NCI-H2081 treated with DMSO at 0.1 percent for 48 hours (cell line): ENCODE results near the gene ZNF385B.

Experiments
- DNase-seq: peaks from one replicate; lab custom pipeline; 2025; lab: John Stamatoyannopoulos, UW

Gene ZNF385B

DNA sequence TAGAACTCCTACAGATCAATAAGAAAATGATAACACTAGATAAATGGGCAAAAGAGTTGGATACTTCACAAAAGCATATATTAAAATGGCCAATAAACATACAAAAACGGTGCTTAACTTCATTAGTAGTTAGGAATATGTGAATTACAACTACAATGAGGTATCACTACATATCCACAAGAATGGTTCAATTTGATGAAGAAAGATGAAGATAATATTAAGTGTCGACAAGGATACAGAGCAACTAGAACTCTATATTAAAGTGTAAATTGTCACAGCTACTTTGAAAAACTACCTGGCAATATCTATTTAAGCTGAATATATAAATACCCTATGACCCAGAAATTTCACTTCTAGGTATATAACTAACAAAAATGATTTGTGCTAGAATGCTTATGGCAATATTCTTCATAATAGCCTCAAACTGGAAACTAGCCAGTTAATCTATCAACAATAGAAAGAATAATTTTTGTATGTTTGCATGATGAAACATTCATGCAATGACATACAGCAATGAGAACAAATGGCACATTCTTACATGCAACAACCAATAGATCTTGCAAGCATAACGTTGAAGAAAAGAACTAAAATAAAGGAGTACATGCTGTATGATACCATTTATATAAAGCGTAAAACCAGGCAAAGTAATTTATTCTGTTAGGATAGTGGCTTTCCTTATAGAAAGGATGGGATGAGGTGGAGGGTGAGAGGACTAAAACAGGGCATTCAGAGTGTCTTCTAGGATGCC, 306.6 kb downstream of the ZNF385B start:
- DNase-seq, result no peak

DNA sequence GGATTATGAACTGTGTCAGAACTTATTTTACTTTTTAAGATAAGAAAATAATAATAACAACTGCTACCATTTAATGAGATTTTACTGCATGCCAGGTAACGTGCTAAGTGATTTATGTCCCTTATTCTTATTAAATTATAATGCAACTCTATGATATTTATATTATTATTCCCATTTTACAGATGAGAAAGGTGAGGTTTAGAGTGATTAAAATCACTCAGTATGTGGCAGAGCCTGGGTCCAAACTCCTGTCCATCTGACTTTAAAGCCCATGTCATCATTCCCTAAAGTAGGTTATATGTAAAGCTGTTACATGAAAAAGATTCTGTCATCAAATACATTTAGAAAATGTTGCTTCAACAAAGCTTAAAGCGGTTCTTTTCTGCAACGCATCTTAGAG, 308.0 kb downstream of the ZNF385B start:
- DNase-seq, result no peak

DNA sequence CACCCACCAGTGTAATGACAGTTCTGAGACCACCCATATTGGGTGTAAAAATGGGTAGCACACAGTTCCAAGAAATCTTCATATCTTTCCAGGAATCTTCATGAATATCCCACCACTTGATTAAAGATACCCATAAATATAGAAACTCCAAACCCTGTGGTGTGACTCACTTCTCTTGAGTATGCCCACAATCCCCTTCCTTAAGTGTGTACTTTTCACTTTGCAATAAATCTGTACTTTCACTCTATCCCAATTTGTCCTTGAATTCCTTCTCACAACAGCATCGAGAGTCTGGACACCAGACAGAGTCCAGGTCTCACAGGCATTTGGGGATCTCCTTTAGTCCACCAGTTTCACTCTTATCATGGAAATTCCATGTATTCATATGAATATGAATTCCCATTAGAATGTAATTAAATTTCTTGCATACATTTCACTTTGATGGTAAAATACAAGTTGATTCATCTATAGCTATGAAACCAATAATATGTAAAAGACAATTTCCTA, 309.8 kb downstream of the ZNF385B start:
- DNase-seq, result no peak

DNA sequence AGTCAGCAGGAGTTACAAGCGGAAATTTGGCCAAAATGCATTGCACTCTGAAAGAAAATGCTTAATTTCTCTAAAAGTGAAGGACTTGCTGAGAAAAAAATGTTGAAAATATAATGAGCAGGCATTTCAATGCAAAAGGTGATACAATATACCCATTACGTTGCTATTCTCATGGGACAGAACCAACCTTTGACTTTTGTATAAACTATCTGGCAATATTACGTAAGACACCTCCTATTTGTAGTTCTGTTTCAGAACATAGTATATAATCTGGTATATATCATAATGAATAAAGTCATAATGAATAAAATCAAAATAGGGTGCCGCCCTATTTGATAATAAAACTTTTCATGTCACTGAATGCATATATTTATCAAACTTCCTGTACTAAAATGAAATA, 310.6 kb downstream of the ZNF385B start:
- DNase-seq, result no peak

DNA sequence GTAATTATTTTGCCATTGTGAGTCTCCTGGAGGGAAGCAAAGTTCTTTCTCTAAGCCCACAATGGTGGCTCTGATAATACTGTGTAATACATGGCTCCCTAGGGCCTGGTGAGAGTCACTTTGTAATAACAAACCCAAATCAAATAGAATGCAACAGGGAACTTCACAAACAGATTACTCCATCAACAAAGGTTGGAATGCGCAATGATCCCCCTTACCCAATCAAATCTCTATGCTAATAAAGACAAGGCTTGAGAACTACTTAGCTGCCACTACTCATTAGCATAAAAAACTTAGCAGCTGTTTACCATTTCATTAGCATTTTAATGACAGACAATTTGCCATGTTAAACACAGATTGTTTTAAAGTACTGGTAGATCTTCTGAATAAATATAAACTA, 311.2 kb downstream of the ZNF385B start:
- no peak for DNase-seq

DNA sequence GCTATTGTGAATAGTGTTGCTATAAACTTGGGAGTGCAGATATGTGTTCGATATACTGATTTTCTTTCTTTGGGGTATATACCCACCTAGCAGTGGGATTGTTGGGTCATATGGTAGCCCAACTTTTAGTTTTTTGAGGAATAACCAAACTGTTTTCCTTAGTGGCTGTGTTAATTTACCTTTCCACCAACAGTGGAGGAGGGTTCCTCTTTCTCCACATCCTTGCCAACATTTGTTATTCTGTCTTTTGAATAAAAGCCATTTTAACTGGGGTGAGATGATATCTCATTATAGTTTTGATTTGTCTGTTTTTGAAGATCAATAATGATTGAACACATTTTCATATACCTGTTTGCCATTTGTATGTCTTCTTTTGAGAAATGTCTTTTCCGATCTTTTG, 314.8 kb downstream of the ZNF385B start:
- no peak for DNase-seq

DNA sequence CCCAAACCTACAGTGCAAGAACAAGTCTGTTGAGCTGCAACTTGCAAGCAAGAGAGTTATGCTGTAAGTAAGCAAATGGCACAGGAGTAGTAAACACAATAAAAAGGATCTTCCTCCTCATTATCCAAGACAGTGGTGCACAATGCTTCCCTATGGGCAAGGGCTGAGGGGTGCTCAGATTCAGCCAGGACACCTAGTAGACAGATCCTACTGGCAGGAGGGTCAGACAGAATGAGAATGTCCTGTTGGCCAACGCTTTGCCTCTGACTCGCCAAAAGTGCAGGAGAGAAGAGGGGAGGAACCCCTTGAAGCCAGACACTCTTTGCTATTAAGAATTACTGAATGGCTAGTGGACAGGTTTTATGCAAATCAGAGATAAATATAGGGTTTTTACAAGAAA, 316.4 kb downstream of the ZNF385B start:
- no peak for DNase-seq

DNA sequence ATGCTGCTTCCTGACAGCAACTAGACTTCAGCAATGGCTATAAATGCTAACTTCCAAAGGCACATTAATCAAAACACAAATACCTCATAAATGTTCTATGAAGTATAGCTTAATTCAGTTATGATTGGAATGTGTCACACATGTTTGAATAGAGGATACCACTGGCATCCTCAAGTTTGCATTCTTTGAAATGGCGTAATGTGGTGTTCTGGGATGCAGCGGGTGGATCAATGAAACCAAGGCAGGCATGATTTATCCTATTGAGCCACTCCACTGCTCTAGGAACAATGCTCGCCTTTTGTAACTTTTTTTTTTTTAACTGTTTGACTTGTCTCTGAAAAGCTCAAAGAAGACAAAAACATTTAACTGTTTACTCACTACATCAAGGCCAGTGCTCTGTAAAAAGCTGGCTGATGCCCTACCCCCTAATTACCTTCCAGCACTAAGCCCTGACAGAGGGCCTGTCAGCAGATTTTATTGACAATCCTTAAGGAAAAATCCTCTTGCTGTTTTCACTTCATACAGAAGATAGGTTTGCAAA, 318.0 kb downstream of the ZNF385B start:
- DNase-seq, result no peak

DNA sequence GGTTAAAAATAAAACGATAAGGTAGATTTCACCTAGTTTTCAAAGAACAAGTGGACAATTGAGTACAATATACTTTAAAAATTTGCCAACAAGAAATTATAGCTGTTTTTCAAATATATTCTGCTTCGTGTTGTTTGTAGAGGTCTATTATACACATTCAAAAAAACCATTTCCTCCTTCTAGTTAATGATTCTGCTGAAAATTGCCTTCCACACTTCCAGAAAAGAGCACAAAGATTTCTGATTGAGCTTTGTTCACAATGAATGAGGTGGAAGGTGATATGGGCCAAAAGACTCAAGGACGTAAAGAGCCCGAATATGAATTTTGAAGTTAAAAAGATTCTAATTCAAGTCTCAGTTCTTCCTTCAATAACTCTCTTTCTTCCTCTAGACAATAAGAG, 319.8 kb downstream of the ZNF385B start:
- DNase-seq, result no peak

DNA sequence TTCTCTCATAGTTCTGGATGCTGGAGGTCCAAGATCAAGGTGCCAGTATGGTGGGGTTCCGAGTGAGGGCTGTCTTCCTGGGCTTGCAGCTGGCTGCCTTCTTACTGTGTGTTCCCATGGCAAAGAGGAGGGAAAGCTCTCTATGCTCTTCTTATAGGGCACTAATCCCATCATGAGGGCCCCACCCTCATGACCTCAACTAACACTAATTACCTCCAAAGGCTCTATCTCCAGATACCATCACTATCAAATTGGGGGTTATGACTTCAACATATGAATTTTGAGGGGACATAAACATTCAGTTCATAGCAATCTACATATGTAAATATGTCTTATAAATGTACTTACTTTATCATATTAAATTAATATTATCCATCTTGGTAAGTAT, 322.3 kb downstream of the ZNF385B start:
- no peak for DNase-seq

DNA sequence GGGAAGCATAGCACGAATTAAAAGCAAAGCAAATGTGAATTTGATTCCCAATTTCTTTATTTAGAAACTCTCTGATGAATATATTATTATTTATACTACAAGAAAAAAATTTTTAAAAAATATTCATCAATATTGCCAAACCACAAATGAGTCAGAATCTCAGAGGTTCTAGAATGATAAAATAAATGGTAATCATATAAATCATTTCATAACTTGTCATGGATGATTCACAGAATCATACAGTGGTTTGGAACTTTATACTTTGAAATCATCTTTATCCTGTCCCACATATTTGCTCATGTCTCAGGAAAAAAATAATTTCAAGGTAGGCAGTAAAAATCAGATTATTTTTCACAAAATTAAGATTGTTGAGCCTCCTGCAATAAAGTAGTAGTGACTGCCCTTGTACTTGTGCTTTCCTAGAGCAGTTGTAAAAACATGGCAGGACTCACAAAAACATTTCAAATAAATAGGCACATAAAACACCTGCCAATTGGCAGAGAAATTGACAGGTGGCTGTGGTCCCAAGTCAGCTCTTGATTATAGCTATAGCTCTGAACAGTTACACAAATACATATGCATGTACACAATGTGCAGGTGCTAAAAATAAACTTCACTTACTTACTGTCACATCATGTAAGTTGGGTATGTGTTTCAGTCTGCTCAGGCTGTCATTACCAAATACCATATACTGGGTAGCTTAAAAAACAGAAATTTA, 322.8 kb downstream of the ZNF385B start:
- peak; percentile 25 for DNase-seq

DNA sequence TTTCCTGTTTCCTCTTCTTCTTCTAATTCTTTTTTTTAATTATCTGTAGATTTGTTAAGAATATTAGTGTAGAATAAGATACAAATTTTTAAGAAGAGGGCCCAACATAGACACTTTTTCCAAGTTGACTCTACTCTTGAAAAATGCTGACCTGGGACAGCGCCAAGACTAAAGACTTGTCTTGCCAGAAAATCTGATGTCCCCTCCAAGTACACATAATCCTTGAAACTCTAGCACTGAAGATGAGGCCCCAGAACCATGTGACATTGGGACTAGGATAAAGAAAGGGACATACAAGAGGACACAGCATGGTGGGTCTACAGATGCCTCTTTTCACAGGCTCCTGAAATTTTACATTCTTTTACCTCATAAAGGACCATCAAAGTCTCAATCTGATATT, 325.2 kb downstream of the ZNF385B start:
- no peak for DNase-seq

DNA sequence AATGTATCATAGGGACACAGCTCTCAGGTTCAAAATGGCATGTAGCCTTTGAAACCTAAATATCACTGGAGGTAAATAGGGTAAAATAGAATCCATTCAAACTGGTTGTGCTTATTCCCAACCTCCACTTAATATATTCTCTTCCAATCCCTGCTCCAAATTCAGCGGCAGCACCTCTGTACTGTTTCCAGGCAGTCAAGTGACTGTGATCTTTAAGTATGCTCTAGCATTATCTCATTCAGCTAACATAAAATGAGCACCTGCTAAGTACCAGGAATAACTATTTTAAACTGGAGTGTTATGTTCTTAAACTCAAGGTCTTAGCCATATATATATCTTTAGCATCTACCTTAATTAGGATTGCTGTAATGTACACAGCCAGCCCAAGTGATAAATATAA, 327.5 kb downstream of the ZNF385B start:
- no peak for DNase-seq

DNA sequence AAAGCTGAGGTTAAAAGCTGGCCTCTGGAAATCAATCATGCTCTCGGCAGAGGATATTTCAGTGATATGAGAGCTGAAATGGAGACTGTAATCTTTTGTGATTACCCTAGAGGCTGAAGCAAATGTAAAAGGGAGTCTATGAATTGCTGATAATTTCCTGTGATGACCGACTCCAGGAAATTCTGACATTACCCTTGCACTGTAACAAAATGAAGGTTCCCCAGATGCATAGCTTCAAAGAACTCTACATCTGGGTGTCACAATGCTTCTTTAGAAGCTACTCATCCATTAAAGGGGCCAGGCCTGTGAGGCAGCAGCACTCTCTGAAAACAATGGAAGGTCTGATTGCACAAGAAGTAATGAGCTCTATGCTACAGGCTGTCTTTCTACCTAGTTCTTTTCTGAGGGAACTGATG, 328.5 kb downstream of the ZNF385B start:
- DNase-seq, result no peak

DNA sequence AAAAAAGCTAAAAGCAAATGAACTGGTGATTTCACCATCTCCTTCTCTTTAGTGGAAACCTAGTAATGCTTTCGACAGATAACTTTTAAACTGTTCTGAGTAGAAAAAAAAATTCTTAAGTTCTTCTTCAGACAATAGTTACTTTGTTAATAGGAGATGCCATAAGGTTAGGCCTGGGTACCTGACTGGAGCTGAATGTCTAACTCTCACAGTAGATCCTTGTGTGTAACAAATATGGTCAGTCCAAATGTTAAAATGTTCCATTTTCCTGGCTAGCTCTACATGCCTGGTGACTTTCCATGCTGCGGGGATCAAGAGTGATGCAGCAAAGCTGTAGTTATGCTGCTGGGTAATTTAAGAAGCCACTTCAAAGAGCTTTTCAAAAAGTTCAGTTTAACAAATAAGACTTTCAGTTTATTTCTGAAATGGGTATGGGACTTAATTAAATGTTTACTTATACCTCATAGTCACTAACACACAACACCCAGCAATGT, 332.8 kb downstream of the ZNF385B start:
- no peak for DNase-seq

DNA sequence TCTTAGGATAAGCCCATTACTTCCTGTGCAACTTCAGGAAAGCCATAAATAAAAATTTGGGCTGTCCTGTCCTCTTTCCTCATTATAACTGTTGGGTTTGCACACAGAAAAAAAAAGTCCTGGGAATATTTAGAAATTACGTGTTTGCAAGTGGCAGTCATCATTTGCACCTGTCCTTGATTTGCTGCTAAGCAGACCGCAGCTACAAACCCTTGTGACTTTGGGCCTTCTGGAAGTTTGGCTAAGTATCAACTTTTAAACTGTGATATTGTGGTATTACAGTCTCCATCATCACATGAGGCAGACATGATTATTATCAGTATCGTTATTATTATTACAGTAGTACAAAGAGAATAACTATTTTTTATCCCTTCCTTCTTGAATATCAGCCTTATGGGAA, 336.1 kb downstream of the ZNF385B start:
- DNase-seq, result no peak

DNA sequence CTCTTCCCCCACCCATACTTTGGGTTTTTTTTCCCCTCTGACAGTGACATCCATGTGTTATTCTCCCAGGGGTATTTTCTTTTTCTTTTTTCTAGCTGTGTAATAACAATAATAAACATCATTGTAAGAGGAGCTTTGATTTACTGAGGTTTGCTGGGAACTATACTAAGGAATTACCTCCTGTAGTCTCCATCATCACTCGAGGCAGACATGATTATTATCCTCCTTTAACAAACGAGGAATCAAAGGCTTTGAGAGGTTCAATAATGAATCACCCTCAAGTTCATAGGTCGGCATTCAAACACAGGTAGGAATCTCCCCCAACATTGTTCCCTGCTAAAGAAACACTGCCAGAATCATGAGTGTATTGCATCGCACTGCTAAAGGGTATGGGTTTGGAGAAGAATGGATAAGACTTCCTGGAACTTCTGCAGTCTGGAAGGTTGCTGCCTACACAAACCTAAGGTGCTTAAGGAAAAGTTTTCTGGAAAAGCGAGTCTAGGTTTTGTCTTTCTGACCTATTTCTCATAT, 336.5 kb downstream of the ZNF385B start:
- no peak for DNase-seq

DNA sequence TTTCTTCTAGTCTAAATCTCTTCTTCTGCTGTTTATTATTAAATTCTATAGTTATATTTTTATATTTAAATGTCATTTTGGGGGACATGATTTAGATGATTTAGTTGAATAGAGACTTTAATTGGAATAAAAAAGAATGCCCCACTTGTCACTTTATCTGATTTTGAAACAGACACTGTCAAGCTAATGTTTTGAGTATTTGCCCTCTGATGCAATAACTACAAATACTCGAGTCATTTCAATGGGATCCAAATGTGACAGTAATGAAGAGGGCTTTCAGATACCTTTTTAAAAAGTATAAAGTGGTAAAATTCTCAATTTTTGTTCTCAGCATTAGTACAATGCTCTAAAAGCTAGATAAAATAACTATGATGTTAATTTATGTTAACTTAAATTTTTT, 339.5 kb downstream of the ZNF385B start:
- DNase-seq, result no peak

DNA sequence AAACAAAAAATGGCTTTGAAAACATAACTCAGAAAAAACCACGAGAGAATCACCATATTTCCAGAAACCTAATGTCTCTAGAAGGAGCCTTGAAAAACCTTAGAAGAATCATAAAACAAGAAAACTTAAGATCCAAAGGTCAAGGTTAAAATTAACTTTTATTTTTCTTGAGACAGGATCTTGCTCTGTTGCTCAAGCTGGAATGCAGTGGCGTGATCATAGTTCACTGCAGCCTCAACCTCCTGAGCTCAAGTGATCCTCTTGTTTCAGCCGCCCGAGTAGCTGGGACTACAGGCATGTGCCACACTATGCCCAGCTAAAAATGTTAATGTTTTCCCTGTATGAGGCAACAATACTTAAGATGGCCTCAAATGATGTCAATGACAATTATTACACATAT, 342.6 kb downstream of the ZNF385B start:
- no peak for DNase-seq

DNA sequence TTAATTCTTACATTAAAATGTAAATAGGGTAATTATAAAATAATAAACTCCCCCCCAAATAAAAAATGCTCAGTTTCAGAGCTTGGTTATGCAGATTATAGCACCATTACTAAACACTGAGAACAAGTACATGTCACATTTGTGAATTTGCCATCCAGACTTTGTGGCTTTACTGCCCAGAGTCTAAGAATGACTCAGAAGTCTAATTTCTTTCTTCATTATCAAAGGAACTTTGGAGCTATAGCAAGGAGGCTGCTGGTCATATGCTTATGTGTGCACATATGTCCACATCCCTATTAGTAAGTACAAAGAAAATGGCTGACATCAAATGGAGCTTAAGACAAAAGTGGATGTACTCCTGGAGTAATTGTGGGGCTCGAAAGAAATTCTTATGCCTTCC, 348.2 kb downstream of the ZNF385B start:
- DNase-seq, result no peak

DNA sequence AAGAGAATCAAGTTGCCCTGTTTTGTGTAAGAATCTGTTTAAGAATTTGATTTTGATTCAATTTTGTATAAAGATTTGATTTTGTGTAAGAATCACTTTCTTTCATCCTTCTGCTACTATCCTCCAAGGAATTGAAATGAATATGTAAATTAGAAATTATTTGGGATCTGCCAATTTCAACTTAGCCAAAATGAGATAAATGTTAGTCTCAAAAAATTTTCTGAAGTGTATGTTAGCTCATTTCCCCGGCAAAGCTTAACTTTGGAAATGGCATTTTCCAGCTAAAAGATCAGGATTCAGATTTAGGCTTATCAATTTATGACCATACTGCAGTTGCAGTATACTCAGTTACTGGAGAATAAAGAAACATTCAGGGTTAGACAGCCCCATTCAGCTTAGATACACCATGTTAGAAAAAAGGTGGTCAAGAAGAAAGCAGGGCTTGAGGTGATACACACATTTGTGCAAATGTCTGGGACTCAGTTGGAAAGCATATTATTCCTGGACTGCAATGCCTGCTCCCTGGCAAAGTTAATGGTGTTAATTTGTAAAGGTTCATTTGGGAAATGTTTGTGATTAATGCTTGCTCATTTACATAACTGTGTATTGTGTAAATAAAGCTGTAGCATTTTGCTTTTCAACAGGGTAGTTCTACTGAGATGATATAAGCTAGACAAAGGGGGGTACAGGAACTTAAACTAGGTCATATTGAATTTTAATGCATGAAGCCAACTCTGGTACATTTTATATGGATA, 349.0 kb downstream of the ZNF385B start:
- DNase-seq, result no peak

DNA sequence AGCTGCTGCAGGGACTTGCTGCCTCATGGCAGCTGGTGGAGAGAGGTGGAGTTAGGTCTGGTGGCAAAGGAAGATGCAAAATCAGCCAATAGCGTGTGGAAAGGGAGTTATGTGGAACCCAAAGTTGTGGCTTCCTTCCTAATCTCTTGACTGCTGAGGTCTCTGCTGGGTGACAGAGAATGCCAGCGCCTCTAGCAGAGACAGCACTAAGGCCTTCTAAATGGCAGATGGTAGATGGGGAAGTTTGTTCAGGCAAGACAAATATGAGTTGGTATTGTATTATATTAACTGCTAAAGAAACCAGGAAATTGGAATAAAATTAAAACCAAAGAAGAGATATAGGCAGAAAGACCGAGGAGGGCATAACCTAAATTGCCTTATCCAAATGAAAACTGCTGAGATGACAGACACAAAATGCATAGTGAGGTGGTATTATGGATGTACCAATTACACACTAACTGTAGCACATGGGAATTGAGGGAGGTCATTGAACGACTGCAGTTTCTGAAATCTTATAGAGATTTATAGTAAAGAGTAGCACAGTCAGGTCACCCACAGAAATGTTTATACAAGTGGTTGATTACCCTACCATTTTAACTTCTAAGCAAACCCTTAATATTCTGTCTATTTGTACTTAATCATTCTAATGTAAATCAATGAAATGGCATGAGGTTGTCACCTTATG, 350.2 kb downstream of the ZNF385B start:
- no peak for DNase-seq
